Fibroblast of lung (primary cell): ENCODE measurements around the gene TEKT1. TPM values are rescaled to one million over a fixed set of nuclear protein-coding genes. Genes with fewer than 3 reads are reported as not detected.

Source experiments
- DNase-seq, 2 donors: peaks; one replicate each; pipeline versions ENCODE4 v3.0.0 to v3.0.0-alpha.2; 2010; ENCODE audit warnings: low read depth in 2 of 2
- H2AFZ ChIP-seq: 2 replicates; pipeline ENCODE4 v1.5.1; 2012; ENCODE audit warnings: low read length, control low read depth, inconsistent platforms
- H3K27ac ChIP-seq: 2 replicates; pipeline ENCODE4 v1.5.1; 2011; ENCODE audit warnings: low read length, control low read depth; ENCODE audit not compliant: insufficient read depth
- H3K27me3 ChIP-seq: 2 replicates; pipeline ENCODE4 v1.5.1; 2011; ENCODE audit warnings: mild to moderate bottlenecking, low read length; ENCODE audit not compliant: control insufficient read depth, insufficient read depth
- H3K36me3 ChIP-seq: 2 replicates; pipeline ENCODE4 v1.5.1; 2011; ENCODE audit warnings: low read length; ENCODE audit not compliant: control insufficient read depth, insufficient read depth
- H3K4me1 ChIP-seq: 2 replicates; pipeline ENCODE4 v1.5.1; 2011; ENCODE audit warnings: low read length; ENCODE audit not compliant: control insufficient read depth, insufficient read depth; ENCODE audit errors: extremely low read depth
- H3K4me2 ChIP-seq: 2 replicates; pipeline ENCODE4 v1.5.1; 2011; ENCODE audit warnings: low read length, control low read depth; ENCODE audit not compliant: insufficient read depth; ENCODE audit errors: extremely low read depth
- H3K4me3 ChIP-seq, 4 experiments: fragments of 200-600 bp in 1 of 4; sonication (generic) in 1 of 4; replicated peaks in 1 of 4; 2 replicates each; pipeline ENCODE4 v1.5.1; 2011 to 2016; ENCODE audit warnings: low read length in 4 of 4, low read depth in 3 of 4, mild to moderate bottlenecking in 3 of 4, control low read depth in 2 of 4, inconsistent platforms in 1 of 4, mixed read lengths in 1 of 4; ENCODE audit not compliant: insufficient read depth in 1 of 4; ENCODE audit errors: control extremely low read depth in 1 of 4
- H3K79me2 ChIP-seq: 2 replicates; pipeline ENCODE4 v1.5.1; 2012; ENCODE audit warnings: mild to moderate bottlenecking, low read length, inconsistent platforms; ENCODE audit not compliant: control insufficient read depth, insufficient read depth
- H3K9ac ChIP-seq: 2 replicates; pipeline ENCODE4 v1.5.1; 2011; ENCODE audit warnings: mild to moderate bottlenecking, low read length, control low read depth; ENCODE audit not compliant: insufficient read depth
- H3K9me3 ChIP-seq: 2 replicates; pipeline ENCODE4 v1.5.1; 2012; ENCODE audit warnings: low read depth, low read length; ENCODE audit not compliant: control insufficient read depth, insufficient read depth
- H4K20me1 ChIP-seq: 2 replicates; pipeline ENCODE4 v1.5.1; 2011; ENCODE audit warnings: low read length; ENCODE audit not compliant: control insufficient read depth, insufficient read depth; ENCODE audit errors: extremely low read depth
- EZH2 ChIP-seq: IDR thresholded peaks from 2 replicates; pipeline ENCODE4 v1.5.1; 2012; ENCODE audit warnings: low read length, control low read depth, mild to moderate bottlenecking; ENCODE audit errors: missing control alignments
- polyA plus RNA-seq, 2 donors: library from polyadenylated mRNA; depleted of rRNA in 1 of 2; stranded (reverse) in 1 of 2; unstranded in 1 of 2; fragments of >200 nt; gene quantifications; 2 replicates each; pipeline ENCODE4 v1.2.1, GENCODE V29; 2011 to 2012; ENCODE audit warnings: missing spikeins in 1 of 2
- total RNA-seq: library from RNA; depleted of rRNA; stranded (reverse); fragments of >200 nt; gene quantifications from 2 replicates; pipeline ENCODE4 v1.2.1, GENCODE V29; 2014
- TF ChIP-seq, protein P1 (sequence below), 2 donors: IDR thresholded peaks in 1 of 2; conservative IDR thresholded peaks in 1 of 2; 1 replicate in 1 of 2; 2 replicates in 1 of 2; pipeline ENCODE4 v1.5.1; 2011 to 2012; ENCODE audit warnings: low read length in 2 of 2, control low read depth in 1 of 2, inconsistent platforms in 1 of 2, low read depth in 1 of 2, mild to moderate bottlenecking in 1 of 2

The TEKT1 gene
- total and polyA plus RNA-seq, 2 donors (not counting 1 experiment from before 2014, with no cell fraction given): not detected

GRCh38 chr17:6782244-6782643 lies 49.3 kb downstream of the TEKT1 start:
- Histone ChIP-seq H3K9ac (no peak overlapping the region), H3K27ac (no peak overlapping the region), H2AFZ (no peak overlapping the region), H4K20me1 (no peaks in the 10 kb centered on the region), H3K4me1 (no peaks in the 10 kb centered on the region), H3K79me2 (no peaks in the 10 kb centered on the region), H3K9me3 (no peaks in the 10 kb centered on the region), H3K36me3 (no peaks in the 10 kb centered on the region), H3K4me2 (no peak overlapping the region), H3K4me3 (no peak overlapping the region), H3K27me3 (peaks cover 15% of the 10 kb centered on the region)
- TF ChIP-seq EZH2: no peak
- TF ChIP-seq, protein P1, sequence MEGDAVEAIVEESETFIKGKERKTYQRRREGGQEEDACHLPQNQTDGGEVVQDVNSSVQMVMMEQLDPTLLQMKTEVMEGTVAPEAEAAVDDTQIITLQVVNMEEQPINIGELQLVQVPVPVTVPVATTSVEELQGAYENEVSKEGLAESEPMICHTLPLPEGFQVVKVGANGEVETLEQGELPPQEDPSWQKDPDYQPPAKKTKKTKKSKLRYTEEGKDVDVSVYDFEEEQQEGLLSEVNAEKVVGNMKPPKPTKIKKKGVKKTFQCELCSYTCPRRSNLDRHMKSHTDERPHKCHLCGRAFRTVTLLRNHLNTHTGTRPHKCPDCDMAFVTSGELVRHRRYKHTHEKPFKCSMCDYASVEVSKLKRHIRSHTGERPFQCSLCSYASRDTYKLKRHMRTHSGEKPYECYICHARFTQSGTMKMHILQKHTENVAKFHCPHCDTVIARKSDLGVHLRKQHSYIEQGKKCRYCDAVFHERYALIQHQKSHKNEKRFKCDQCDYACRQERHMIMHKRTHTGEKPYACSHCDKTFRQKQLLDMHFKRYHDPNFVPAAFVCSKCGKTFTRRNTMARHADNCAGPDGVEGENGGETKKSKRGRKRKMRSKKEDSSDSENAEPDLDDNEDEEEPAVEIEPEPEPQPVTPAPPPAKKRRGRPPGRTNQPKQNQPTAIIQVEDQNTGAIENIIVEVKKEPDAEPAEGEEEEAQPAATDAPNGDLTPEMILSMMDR (conservative IDR thresholded peaks at IDR 0.05 in 1 of 2, IDR thresholded peaks at IDR 0.05 in 1 of 2; ENCODE audit: low read depth in 1 of 2, low read length in 2 of 2): no peak
- no peak for DNase-seq

GRCh38 chr17:6780886-6781285 lies 50.6 kb downstream of the TEKT1 start:
- Histone ChIP-seq H3K4me2 (no peak overlapping the region), H3K27ac (no peak overlapping the region), H3K4me1 (no peaks in the 10 kb centered on the region), H3K79me2 (no peaks in the 10 kb centered on the region), H4K20me1 (no peaks in the 10 kb centered on the region), H2AFZ (no peak overlapping the region), H3K9me3 (no peaks in the 10 kb centered on the region), H3K36me3 (no peaks in the 10 kb centered on the region), H3K9ac (no peak overlapping the region), H3K27me3 (peaks cover 24% of the 10 kb centered on the region), H3K4me3 (no peak overlapping the region)
- TF ChIP-seq, protein P1 (conservative IDR thresholded peaks at IDR 0.05 in 1 of 2, IDR thresholded peaks at IDR 0.05 in 1 of 2; ENCODE audit: low read depth in 1 of 2, low read length in 2 of 2): no peak
- no peak for TF ChIP-seq EZH2
- DNase-seq: no peak

DNA sequence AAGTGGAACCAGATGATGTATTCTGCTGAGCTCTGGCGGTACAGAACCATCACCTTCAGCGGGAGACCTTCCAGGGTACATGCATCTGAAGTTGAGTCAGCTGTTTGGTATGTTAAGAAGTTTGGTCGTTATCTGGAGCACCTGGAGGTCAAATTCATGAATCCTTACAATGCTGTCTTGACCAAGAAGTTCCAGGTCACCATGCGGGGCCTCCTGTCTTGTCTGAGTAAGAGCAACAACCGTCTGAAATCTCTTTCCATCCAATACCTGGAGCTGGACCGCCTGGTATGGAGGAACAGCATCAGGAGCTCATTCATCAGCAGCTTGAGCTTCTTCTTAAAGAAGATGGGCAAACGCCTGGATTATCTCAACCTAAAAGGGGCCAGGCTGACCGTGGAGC lies 51.5 kb downstream of the TEKT1 start:
- no peak overlapping the region for H3K9ac ChIP-seq
- H3K4me3 ChIP-seq: no peak overlapping the region
- H3K9me3 ChIP-seq: no peaks in the 10 kb centered on the region
- TF ChIP-seq, protein P1 (conservative IDR thresholded peaks at IDR 0.05 in 1 of 2, IDR thresholded peaks at IDR 0.05 in 1 of 2; ENCODE audit: low read depth in 1 of 2, low read length in 2 of 2): no peak
- TF ChIP-seq EZH2: no peak
- H2AFZ ChIP-seq: no peak overlapping the region
- H3K4me1 ChIP-seq: no peaks in the 10 kb centered on the region
- H3K4me2 ChIP-seq: no peak overlapping the region
- H3K27ac ChIP-seq: no peak overlapping the region
- no peaks in the 10 kb centered on the region for H3K36me3 ChIP-seq
- H4K20me1 ChIP-seq: no peaks in the 10 kb centered on the region
- no peaks in the 10 kb centered on the region for H3K79me2 ChIP-seq
- peaks cover 29% of the 10 kb centered on the region for H3K27me3 ChIP-seq
- DNase-seq: no peak
